Erythroblast (primary cell): ENCODE measurements around the gene MSANTD1.

Experiments used
- DNase-seq, 2 experiments: peaks; one replicate each; lab custom pipeline; 2025; lab: John Stamatoyannopoulos, UW
- GATA1 ChIP-seq: IDR thresholded peaks from 2 replicates; pipeline ENCODE4 v1.6.1; 2011; ENCODE audit warnings: low read depth, mild to moderate bottlenecking, control low read depth, low read length, moderate library complexity
- POLR2A ChIP-seq: IDR thresholded peaks from 2 replicates; pipeline ENCODE4 v1.6.1; 2011; ENCODE audit warnings: mild to moderate bottlenecking, low read length

Gene MSANTD1

DNA sequence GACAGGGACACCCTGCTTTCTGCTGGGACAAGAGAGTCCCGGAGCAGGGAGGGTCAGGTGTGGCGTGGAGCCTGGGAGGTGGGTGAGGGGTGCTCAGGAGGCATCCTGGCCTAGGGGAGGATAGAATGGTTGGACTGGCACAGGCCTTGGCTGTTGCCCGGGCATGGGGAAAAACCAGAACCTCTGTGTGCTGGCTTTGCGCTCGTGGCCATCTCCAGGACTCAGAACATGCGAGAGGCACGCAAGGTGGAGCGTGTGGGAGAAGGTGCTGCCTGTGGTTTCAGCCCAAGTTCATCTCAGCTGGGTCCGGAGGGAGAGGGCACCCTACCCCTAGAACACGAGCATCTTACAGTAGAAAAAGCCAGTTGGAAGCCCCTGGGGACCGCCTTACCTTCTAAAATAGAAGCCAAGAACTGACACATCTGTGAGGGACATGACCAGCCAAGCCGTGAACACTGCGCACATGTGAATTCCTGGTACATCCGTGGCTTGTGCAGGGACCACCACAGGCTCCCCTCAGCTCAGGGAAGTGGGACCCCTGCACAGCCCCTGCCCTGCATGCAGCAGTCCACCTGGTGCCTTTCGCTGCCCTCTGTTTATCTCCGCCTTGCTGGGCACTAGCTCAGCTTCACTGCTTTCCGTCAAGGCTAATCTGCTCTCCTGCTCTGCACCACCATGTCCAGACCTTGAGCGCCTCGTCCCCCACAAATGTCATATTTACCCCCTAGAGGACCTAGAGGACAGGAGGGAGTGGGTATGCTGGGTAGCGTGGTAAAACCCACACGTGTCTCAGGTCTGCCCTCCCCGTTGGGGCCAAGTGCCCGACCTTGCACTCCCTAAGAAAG is 13.5 kb downstream of the MSANTD1 start:
- no peak for DNase-seq
- TF ChIP-seq POLR2A (no peak), GATA1 (no peak)

DNA sequence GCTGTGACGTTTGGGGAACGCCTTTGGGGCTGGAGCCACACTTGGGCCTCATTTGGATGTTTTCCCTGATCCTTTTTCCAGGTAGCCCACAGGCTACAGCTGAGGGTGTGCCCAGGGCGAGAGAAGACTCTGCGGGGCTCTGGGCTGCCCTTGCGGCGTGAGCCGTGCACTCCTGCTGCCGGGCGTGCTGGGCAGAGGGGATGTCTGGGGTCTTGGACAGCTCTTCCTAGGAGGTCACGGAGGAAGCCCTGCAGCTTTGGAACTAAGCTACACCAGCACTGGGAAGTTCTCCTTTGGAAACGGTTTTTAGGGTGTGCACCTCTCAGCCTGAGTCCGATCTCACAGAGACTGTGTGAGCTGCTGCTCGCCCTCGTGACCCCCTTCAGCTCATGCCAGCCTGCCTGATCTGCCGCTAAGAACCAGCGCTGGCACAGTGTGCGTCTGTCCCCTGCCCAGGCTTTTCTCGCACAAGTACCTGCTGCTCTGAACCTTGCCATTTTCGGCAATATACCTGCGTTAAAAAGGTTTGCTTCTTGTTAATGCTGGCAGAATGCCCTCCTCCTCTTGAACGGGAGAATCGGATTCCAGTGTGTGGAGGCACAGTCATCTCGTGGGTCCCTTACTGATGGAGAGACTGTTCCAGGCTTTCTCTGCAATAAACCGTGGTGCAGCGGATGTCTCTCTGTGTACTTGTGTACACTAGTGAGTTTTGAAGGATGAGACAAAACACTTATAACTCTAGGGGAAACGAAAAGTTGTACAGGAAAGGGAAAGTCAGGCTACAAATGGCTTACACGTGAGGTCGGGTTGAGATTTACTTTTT is 14.3 kb downstream of the MSANTD1 start:
- no peak for DNase-seq

DNA sequence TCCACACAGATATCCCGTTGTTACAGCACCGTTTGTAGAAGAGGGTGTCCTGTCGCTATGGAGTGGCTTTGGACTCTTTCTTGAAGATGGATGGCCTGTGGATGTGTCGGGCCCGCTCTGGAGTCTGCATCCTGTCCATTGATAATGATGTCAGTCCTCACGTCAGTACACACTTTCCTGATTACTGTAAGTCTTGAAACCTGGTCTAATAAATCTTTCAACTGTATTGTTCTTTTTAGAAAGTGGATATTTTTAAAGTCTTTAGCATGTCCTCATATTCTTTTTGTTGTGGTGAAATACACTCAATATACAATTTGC is 14.9 kb downstream of the MSANTD1 start:
- TF ChIP-seq POLR2A (no peak), GATA1 (no peak)
- DNase-seq, result no peak

More for the DNA sequence above, 14.3 kb downstream of the MSANTD1 start:
- TF ChIP-seq GATA1 (no peak), POLR2A (no peak)

DNA sequence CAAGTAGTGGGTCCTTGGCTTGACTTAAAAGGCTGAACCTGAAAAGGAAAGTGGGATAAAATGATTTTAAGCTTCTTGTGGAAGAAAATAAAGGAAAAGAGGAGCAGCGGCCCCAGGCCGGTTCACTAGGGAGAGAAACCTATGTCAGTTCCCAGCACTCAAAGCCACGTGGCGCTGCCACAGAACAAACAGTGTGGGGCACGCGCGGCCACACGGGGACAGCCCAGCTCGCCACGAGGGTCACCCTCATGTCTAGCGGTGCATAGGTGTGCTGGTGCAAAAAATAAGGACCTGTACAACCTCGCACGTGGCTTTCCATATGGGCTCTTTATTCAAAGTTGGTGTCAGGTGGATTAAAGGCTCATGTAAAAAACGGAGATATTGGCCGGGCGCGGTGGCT is 17.1 kb downstream of the MSANTD1 start:
- no peak for TF ChIP-seq POLR2A
- no peak for TF ChIP-seq GATA1
- DNase-seq, result no peak

DNA sequence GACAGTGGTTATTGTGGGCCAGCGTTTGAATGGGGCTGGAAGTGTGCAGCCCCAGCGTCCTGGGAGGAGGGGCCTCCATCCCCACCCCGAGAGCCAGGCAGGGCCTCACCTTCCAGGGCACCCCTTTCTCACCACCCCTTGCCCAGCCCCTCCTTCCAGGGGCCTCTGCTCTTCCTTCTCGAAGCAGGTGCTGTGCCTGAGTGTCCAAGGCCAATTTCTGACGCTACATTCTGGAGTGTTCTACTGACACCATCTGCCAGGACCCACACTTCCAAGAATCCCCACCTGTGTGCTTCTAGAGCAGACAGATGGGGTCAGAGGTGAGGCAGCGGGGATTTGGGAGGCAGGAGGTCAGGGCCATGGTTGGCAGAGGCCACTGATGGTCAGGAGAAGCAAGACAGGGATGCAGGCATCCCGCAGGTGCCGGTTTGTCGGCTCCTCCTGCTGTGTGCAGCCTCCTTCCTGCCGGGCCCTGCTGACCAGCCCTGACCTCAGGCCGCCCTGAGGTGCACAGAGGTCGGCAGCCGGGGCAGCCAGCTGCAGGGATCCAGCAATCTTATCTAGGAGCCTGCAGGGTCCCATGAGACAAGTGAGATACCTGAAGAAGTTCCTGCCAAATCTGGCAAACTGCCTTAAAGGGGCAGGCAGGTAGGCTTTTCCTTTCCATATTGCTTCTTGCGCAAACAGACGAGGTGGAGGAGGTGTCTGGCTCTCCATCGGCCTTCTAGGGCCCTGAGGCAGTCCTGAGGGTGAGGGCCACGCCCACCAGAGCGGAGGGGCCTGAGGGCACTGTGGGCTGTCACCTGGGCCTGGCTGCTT is 18.8 kb downstream of the MSANTD1 start:
- TF ChIP-seq POLR2A (no peak), GATA1 (no peak)
- no peak for DNase-seq

DNA sequence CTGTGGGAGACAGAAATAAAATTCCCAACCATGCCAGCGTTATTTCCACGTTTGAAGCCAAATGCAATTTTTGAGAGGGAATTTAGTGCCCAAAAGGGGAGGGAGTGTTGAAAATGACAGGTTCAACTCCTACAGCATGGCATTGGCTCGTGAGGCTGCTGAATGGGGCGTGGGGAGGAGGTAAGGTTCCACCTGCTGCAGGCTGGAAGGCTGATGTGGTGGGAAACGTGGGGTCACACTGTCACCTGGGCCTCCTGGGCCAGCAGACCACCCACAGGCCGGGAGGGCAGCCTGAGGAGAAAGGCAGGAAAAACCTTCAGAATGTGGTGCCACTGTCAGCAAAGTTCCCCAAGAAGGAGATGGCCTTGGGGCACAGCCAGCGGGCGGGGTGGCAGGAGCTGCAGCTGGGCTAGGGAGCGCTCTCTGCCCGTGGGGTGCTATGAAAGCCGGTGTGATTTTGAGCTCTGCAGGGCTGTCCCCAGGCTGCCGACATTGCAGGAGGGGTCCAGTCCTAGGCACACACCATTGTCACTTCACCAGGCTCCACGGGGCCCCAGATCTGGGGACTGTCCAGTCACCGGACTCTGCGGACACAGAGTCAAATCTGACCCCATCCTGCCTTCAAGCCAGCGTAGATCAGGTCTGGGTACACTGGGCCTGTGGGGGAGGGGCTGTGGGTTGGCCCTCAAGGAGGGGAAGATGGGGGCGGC is 19.6 kb downstream of the MSANTD1 start:
- DNase-seq, result no peak
- TF ChIP-seq POLR2A (no peak), GATA1 (no peak)

DNA sequence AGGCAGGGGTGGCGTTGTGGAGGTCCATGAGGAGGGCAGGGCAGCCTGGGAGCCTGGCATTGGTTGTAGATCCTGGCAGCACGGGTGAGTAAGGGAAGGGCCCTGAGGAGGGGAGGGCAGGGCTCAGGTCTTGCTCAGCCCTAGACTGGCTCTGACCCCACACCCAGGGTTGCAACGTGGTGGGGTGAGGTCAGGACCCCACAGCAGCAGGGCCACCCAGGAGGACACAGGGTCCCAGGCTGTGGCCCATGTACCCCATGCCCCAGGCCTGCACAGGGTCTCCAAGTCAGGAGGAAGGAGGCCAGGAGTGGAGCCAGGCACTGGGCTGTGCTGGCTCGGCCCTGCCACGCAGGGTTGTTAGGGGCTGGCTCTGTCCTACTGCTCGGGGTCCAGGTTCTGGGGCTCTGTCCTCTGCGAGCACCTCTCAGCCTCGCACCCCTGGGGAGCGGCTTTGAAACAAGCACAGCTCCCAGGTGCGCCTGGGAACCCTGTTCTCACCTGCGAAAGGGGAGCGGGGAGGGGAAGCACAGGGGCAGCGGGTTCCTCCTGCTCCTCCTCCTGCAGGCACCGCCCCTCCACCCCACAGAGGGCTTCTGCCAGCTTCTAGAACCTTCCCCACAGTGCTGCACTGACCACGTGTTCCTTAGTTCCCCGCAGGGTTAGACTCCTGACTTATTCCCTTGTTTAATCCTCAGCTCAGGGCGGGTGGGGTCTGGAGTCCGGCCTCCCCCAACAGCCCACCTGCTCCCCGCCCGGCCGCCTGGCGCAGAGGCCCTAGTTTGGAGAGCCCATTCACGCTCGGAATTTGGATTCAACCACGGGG is 20.4 kb downstream of the MSANTD1 start:
- TF ChIP-seq POLR2A, result no peak
- no peak for TF ChIP-seq GATA1
- no peak for DNase-seq

DNA sequence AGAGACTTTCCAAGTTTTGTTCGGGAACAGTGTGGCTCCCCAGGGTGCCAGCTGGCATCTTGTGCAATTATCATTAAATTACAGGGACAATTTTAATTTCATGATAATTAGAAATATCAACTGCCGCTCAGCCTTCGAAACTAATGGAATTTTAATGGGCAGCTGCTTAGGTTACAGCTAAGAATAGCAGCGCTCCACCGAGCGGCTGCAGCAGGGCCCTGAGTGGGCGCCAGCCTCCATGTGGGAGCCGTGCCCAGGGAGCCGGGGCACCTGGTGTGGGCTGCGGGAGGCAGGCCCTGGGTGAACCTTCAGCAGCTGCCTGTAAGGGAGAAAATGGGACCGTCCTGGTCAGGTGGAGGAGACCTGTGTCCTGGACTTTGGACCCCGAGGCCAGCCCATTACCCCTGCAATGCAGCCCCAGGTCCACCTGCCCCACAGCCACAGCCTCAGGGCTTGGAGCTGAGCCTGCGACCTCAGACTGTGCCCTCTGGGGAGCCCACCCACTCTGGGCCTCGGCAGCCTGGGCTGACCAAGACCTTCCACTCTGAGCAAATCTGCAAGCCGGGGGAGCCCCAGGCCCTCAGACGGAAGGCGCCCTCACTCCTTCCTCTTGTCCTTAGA is 21.1 kb downstream of the MSANTD1 start:
- no peak for DNase-seq
- no peak for TF ChIP-seq POLR2A
- TF ChIP-seq GATA1, result no peak

DNA sequence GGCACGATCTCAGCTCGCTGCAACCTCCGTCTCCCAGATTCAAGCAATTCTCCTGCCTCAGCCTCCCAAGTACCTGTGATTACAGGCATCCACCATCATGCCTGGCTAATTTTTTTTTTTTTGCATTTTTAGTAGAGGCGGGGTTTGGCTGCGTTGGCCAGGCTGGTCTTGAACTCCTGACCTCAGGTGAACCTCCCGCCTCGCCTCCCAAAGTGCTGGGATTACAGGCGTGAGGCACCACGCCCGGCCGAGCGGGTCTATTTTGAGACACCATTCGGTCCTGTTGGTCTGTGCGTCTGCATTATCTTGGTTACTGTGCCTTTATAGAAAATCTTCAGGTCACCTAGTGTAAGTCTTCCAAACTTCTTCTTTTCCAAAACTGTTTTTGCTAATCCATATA is 22.2 kb downstream of the MSANTD1 start:
- no peak for DNase-seq
- TF ChIP-seq GATA1 (no peak), POLR2A (no peak)

DNA sequence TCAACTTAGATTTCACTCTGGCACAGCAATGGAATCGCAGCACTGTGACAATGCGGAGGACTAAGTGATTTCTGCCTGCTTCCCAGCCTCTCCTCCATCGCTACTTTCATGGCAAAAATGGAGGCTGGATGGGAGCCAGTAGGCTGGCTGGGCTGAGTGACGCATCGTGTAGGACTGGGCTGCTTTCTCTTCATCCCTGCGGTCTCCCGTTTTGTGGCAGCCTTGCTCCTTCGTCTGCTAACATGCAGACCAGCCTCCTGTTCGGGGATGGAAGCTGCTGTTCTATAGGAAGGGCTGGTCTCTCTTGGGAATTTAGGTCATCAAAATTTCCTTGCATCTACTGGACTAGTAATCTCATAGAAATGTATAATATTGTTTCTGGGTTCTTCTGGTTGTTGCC is 28.0 kb downstream of the MSANTD1 start:
- DNase-seq, result no peak
- no peak for TF ChIP-seq POLR2A
- no peak for TF ChIP-seq GATA1

DNA sequence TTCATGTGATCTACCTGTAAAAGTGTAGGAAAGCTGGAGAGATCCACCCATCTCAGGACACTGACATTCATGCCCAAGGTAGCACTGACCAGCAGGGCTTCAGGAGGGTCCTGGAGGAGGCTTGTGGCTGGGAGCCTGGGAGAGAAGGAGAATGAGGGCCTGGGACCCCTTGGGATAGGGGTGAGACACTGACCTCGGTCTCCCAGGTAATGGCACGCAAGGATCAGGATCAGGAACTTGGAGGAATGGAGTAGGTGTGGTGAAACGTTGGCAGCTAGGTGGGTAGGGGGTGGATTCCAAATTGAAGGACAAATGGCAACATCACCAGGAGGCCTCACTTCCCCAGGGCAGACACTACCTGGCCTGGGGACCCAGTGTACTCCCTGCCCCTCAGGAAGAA is 31.5 kb downstream of the MSANTD1 start:
- no peak for DNase-seq
- TF ChIP-seq GATA1 (no peak), POLR2A (no peak)

DNA sequence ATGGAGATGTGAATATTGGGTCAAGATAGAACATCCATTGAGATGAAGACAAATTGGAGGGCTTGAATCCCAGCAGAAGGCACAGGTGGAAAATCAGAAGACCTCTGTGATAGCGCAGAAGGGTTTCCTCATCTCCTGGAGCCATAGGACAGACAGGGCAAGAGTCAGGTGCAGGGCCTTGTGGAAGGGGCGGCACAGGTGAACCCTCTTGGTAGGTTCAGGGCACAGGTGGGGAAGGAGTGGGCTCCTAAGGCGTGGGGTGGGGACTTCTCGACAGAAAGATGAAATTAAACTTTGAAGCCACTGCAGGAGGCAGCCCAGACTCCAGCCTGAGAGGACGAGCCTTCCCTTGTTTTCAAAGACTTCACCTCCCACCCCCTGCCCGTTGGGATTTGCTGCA is 34.5 kb downstream of the MSANTD1 start:
- TF ChIP-seq POLR2A (no peak), GATA1 (no peak)
- DNase-seq, result no peak
